ENCODE results near the gene THSD7B. TPM values are rescaled to one million over a fixed set of nuclear protein-coding genes. Genes with fewer than 3 reads are reported as not detected.

Gene THSD7B
- total and polyA plus RNA-seq, 2 of the 13 experiments (the other 11 are each of a cell fraction or from before 2014, with no cell fraction given) = 0.02 TPM; not detected in 1

- no peak for TF ChIP-seq ZNF800 (CRISPR knock-in tag; IDR thresholded peaks at IDR 0.05)
- TF ChIP-seq ZNF10 (CRISPR knock-in tag; IDR thresholded peaks at IDR 0.05; ENCODE audit: borderline replicate concordance, low read depth) = no peak
Observed at GRCh38 chr2:137369106-137369505, 603.8 kb downstream of the THSD7B start (continued).

GRCh38 chr2:137379186-137379585 is 613.8 kb downstream of the THSD7B start:
- no peak overlapping the region for H3K27ac ChIP-seq (ENCODE audit: extremely low read length, insufficient read depth, low read length)
- WGBS (ENCODE audit: low lambda C conversion rate) = 37% methylated on average over 3 of the region's 3 CpGs
- peaks cover 14% of the 10 kb centered on the region for H3K9me3 ChIP-seq (ENCODE audit: low read length)
- no peaks in the 10 kb centered on the region for H3K4me1 ChIP-seq (ENCODE audit: insufficient read depth, low read length)
- H4K20me1 ChIP-seq (ENCODE audit: insufficient read depth, low read length) = no peaks in the 10 kb centered on the region
- no peak overlapping the region for H3K4me3 ChIP-seq (replicated peaks in 1 of 3; ENCODE audit: insufficient read depth in 1 of 3, low read depth in 2 of 3, low read length in 3 of 3)
- TF ChIP-seq CHCHD3 (CRISPR knock-in tag; IDR thresholded peaks at IDR 0.05) = no peak
- TF ChIP-seq ZFP82 (CRISPR knock-in tag; IDR thresholded peaks at IDR 0.05; ENCODE audit: borderline replicate concordance) = no peak
- TF ChIP-seq NFE2L1 (CRISPR knock-in tag; IDR thresholded peaks at IDR 0.05; ENCODE audit: borderline replicate concordance) = no peak
- TF ChIP-seq ARID3A (IDR thresholded peaks at IDR 0.05; ENCODE audit: low read depth, low read length) = no peak
- no peak for TF ChIP-seq MBD4 (IDR thresholded peaks at IDR 0.05; ENCODE audit: borderline replicate concordance, low read length)
- H3K79me2 ChIP-seq (ENCODE audit: insufficient read depth, low read length) = no peaks in the 10 kb centered on the region
- ChIA-PET CTCF (ENCODE audit: low intra/inter-chr PET ratio, low total read pairs) (no interaction called here), POLR2A (no interaction called here)
- intact Hi-C loops (cut with micrococcal nuclease; ENCODE audit: unreplicated experiment) = no loop called here
- H3K36me3 ChIP-seq (replicated peaks in 1 of 2; ENCODE audit: control insufficient read depth in 1 of 2, insufficient read depth in 2 of 2, low read length in 2 of 2) = no peaks in the 10 kb centered on the region
- no peaks in the 10 kb centered on the region for H3K27me3 ChIP-seq (ENCODE audit: control insufficient read depth in 1 of 2, insufficient read depth in 2 of 2, low read length in 2 of 2)
- H3K9ac ChIP-seq (ENCODE audit: insufficient read depth, low read depth, low read length) = no peak overlapping the region
- BruUV-seq (replicated peaks) = no TSS peak
- in situ Hi-C loops (cut with HindIII; ENCODE audit: extremely low pct_ligation_motif_present, low pct_unique_long_range_greater_than_20kb) = no loop called here
- ATAC-seq = no peak
- H2AFZ ChIP-seq (ENCODE audit: low read length) = no peak overlapping the region
- no peak for FAIRE-seq
- DNase-seq (ENCODE audit: low spot score) = no peak
- no peak overlapping the region for H3K4me2 ChIP-seq (ENCODE audit: low read depth, low read length)

All from HepG2 (cell line).